ENCODE results near the gene SSX2IP. TPM values are rescaled to one million over a fixed set of nuclear protein-coding genes. Genes with fewer than 3 reads are reported as not detected.

The SSX2IP gene
- total RNA-seq, 1 experiment from 2014 or later, result 28.0 TPM

DNA sequence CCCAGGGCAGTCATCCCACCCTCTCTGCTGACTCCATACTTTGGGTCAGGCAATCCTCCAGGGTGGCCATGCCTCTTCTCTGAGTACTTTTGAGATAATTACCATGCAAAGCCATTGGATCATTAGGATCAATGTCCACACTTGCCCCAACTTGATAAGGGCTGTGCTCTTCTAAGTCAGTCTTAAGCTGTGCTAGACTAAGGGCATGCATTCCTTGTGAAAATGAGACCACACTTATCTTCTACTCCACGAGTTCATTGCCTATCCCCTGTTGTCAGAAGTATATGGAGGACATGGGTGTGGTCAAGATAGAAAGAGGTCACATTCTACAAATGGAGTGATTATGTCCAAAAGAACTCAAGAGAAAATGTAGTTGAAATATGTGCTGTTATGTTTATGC, 18.9 kb upstream of the SSX2IP start:
- Histone ChIP-seq H3K79me2 (ENCODE audit: low read length) (no peaks in the 10 kb centered on the region), H3K9ac (ENCODE audit: low read length) (no peak overlapping the region), H3K27ac (ENCODE audit: low read length) (no peak overlapping the region), H3K36me3 (ENCODE audit: low read depth, low read length) (no peaks in the 10 kb centered on the region), H2AFZ (ENCODE audit: low read length) (no peak overlapping the region), H3K4me1 (ENCODE audit: insufficient read depth, low read length) (peaks cover 12% of the 10 kb centered on the region), H3F3A (ENCODE audit: low read length, unreplicated experiment) (no peaks in the 10 kb centered on the region), H3K27me3 (ENCODE audit: low read length) (no peaks in the 10 kb centered on the region), H3K9me3 (ENCODE audit: low read length) (no peaks in the 10 kb centered on the region), H3K4me2 (ENCODE audit: low read length) (no peak overlapping the region), H3K9me2 (replicated peaks; ENCODE audit: low read length) (0 out of 2 replicates have a peak, but pooled peaks cover 4% of the 10 kb centered on the region), H3K4me3 (ENCODE audit: low read length) (no peak overlapping the region), H4K20me1 (ENCODE audit: low read length) (no peaks in the 10 kb centered on the region)
- DNase-seq (no peak), ATAC-seq (no peak)
- intact Hi-C loops (cut with micrococcal nuclease), result no loop called here
- ChIA-PET CTCF (no interaction called here), POLR2A (ENCODE audit: unreplicated experiment) (no interaction called here)
- TF ChIP-seq EZH2 (IDR thresholded peaks at IDR 0.05; ENCODE audit: low read length, unreplicated experiment) (no peak), EZH2phosphoT487 (IDR thresholded peaks at IDR 0.05; ENCODE audit: borderline replicate concordance, low read length) (no peak)
- TF ChIP-seq, protein P1, sequence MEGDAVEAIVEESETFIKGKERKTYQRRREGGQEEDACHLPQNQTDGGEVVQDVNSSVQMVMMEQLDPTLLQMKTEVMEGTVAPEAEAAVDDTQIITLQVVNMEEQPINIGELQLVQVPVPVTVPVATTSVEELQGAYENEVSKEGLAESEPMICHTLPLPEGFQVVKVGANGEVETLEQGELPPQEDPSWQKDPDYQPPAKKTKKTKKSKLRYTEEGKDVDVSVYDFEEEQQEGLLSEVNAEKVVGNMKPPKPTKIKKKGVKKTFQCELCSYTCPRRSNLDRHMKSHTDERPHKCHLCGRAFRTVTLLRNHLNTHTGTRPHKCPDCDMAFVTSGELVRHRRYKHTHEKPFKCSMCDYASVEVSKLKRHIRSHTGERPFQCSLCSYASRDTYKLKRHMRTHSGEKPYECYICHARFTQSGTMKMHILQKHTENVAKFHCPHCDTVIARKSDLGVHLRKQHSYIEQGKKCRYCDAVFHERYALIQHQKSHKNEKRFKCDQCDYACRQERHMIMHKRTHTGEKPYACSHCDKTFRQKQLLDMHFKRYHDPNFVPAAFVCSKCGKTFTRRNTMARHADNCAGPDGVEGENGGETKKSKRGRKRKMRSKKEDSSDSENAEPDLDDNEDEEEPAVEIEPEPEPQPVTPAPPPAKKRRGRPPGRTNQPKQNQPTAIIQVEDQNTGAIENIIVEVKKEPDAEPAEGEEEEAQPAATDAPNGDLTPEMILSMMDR (conservative IDR thresholded peaks at IDR 0.05; ENCODE audit: low read depth, low read length), result no peak
- BruUV-seq (replicated peaks), result no TSS peak

DNA sequence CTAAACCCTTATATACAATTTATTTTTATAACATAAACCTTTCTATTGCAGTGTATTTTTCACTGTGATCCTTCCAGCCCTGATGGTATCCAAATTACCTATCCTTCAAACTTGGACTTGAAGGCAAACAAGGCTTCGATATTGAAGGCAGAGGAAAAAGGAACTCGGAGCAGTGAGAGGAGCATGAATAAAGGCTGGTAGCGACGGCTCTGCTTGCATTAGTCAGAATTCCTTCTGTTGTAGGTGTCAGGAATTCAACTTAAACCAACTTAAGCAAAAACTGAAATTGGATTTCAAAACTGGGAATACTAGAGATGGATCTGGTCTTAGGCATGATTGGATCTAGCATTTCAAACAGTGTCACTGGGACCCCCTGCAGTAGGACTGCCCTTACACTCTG, 17.8 kb upstream of the SSX2IP start:
- CTCF ChIA-PET, result no interaction called here
- Histone ChIP-seq H3K9me3 (ENCODE audit: low read length) (no peaks in the 10 kb centered on the region), H4K20me1 (ENCODE audit: low read length) (no peaks in the 10 kb centered on the region), H3F3A (ENCODE audit: low read length, unreplicated experiment) (no peaks in the 10 kb centered on the region), H3K9ac (ENCODE audit: low read length) (no peak overlapping the region), H3K9me2 (replicated peaks; ENCODE audit: low read length) (0 out of 2 replicates have a peak, but pooled peaks cover 4% of the 10 kb centered on the region), H3K79me2 (ENCODE audit: low read length) (no peaks in the 10 kb centered on the region), H2AFZ (ENCODE audit: low read length) (no peak overlapping the region), H3K4me1 (ENCODE audit: insufficient read depth, low read length) (peaks cover 12% of the 10 kb centered on the region), H3K27ac (ENCODE audit: low read length) (no peak overlapping the region), H3K4me2 (ENCODE audit: low read length) (no peak overlapping the region), H3K4me3 (ENCODE audit: low read length) (no peak overlapping the region), H3K27me3 (ENCODE audit: low read length) (no peaks in the 10 kb centered on the region), H3K36me3 (ENCODE audit: low read depth, low read length) (no peaks in the 10 kb centered on the region)
- intact Hi-C loops (cut with micrococcal nuclease), result no loop called here
- no peak for DNase-seq
- no TSS peak for BruUV-seq (replicated peaks)
- POLR2A ChIA-PET (ENCODE audit: unreplicated experiment), result no interaction called here
- TF ChIP-seq, protein P1 (conservative IDR thresholded peaks at IDR 0.05; ENCODE audit: low read depth, low read length), result no peak
- TF ChIP-seq EZH2 (IDR thresholded peaks at IDR 0.05; ENCODE audit: low read length, unreplicated experiment) (no peak), EZH2phosphoT487 (IDR thresholded peaks at IDR 0.05; ENCODE audit: borderline replicate concordance, low read length) (no peak)
- no peak for ATAC-seq

DNA sequence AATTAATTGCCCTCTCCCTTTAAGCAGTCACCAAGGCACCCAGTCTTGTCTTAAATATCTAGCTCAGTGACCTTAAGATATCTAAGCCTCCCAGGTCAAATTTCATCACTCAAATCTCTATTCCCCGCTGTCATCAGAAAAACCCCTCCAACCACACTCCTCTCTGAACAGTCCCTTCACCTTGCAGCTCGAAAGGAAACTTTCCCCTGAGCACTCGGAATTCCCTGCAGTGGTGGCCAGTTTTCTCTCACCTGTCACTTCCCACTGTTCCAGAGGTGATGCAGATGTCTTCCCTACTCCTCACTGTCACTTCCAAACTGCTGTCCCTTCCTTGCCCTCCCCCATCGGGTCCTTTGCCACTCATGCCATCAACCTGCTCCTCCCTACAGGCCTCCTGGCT, 15.3 kb upstream of the SSX2IP start:
- no peaks in the 10 kb centered on the region for H3K79me2 ChIP-seq (ENCODE audit: low read length)
- no peaks in the 10 kb centered on the region for H3K9me2 ChIP-seq (replicated peaks; ENCODE audit: low read length)
- H3F3A ChIP-seq (ENCODE audit: low read length, unreplicated experiment), result no peaks in the 10 kb centered on the region
- H3K4me1 ChIP-seq (ENCODE audit: insufficient read depth, low read length), result no peaks in the 10 kb centered on the region
- H3K27me3 ChIP-seq (ENCODE audit: low read length), result no peaks in the 10 kb centered on the region
- ATAC-seq (no peak), DNase-seq (no peak)
- H3K4me2 ChIP-seq (ENCODE audit: low read length), result no peak overlapping the region
- POLR2A ChIA-PET (ENCODE audit: unreplicated experiment), result no interaction called here
- no peaks in the 10 kb centered on the region for H3K36me3 ChIP-seq (ENCODE audit: low read depth, low read length)
- no TSS peak for BruUV-seq (replicated peaks)
- H4K20me1 ChIP-seq (ENCODE audit: low read length), result no peaks in the 10 kb centered on the region
- H3K27ac ChIP-seq (ENCODE audit: low read length), result no peak overlapping the region
- no peak overlapping the region for H2AFZ ChIP-seq (ENCODE audit: low read length)
- CTCF ChIA-PET, result no interaction called here
- H3K9me3 ChIP-seq (ENCODE audit: low read length), result no peaks in the 10 kb centered on the region
- H3K9ac ChIP-seq (ENCODE audit: low read length), result no peak overlapping the region
- no peak overlapping the region for H3K4me3 ChIP-seq (ENCODE audit: low read length)
- intact Hi-C loops (cut with micrococcal nuclease), result no loop called here
- TF ChIP-seq EZH2 (IDR thresholded peaks at IDR 0.05; ENCODE audit: low read length, unreplicated experiment) (no peak), EZH2phosphoT487 (IDR thresholded peaks at IDR 0.05; ENCODE audit: borderline replicate concordance, low read length) (no peak)
- TF ChIP-seq, protein P1 (conservative IDR thresholded peaks at IDR 0.05; ENCODE audit: low read depth, low read length), result no peak
